ENCODE data around the gene BCAM.
"Not testable (repeated sequence)": the region's sequence is repeated elsewhere in the genome, so short reads cannot be mapped to it uniquely, and the experiment has no call there.

Gene BCAM

DNA sequence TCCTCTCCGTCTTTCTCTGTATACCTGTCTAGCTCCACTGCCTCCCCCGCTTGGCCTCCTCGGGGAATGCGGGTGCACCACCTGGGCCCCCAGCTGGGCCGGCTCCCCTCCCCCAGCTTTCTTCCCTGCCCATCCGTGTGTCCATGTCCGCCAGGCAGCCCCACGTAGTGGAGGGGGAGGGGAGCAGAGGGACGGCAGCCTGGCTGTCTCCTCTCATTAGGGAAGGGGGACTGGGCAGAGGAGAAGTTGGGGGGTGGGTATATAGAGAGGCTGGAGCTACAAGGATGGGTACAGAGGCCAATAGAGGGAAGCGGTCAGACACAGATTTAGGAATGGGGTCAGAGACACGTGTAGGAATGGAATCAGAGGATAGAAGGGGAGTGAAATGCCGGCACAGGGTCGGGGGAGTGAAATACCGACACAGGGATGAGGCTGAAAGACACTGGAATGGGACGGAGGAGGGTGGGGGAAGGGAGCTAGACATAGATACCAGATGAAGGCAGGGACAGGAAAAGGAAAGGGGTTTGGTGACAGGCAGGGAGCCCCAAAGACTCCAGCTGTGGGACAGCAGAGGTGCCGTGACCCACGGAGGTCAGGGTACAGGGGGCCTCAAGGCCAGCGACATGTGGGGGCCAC is 40.0 kb downstream of the BCAM start:
- DNase-seq (ENCODE audit: low spot score): no peak

DNA sequence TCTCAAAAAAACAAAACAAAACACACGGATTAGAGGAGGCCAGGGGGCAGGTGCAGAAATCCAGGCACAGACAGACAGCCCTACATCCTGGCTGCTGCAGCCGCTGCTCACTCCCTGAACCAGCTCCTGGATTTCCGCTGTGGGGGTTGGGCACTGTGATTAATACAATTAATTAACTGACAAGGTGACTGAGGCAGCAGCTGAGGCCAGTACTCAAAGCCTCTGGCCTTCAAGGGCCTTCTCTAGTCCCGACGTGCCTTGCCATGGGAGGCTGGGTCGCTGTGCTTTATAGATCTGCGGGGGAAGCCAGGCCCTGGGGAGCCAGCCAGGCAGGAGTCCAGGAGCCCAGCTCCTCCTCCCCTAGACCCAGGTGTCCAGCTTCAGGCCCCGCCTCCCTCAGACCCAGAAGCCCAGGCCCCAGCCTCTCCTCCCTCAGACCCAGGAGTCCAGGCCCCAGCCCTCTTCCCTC is 41.8 kb downstream of the BCAM start:
- no peak for DNase-seq (ENCODE audit: low spot score)

DNA sequence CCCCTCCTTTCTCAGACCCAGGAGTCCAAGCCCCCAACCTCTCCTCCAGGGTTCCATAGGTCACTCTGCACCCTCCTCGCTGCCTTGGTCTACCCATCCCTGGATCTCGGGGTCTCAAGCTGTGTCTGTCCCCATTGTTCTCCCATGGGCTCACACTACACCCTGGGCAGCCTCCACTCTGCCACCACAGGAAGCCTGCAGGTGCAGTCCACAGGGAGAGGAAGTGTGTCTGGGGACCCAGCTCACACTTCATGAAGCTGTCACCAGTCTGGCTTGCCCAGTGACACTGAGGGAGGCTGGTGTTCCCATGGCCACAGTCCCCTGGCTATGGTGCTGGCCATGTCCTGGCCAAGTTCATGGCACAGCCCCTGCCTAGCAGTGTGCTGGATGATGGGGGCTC is 42.5 kb downstream of the BCAM start:
- DNase-seq (ENCODE audit: low spot score): no peak

DNA sequence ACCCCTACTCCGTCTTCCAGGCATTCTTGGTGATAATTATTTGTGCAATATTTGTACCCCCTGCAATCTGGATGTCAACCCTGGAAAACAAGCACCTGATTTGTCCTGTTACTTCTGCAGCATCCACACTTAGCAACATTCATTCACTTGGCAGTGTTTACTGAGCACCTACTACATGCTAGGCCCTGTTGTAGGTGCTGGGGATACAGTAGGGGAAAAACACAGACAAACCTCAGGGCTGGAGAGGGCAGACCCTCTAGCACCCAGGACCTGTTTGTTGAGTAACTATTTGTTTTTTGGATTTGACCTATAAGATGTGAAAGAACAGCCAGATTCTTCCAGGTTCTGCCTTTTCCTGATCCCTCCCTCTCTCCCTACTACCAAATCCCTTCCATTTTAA is 46.7 kb downstream of the BCAM start:
- DNase-seq (ENCODE audit: low spot score): no peak

DNA sequence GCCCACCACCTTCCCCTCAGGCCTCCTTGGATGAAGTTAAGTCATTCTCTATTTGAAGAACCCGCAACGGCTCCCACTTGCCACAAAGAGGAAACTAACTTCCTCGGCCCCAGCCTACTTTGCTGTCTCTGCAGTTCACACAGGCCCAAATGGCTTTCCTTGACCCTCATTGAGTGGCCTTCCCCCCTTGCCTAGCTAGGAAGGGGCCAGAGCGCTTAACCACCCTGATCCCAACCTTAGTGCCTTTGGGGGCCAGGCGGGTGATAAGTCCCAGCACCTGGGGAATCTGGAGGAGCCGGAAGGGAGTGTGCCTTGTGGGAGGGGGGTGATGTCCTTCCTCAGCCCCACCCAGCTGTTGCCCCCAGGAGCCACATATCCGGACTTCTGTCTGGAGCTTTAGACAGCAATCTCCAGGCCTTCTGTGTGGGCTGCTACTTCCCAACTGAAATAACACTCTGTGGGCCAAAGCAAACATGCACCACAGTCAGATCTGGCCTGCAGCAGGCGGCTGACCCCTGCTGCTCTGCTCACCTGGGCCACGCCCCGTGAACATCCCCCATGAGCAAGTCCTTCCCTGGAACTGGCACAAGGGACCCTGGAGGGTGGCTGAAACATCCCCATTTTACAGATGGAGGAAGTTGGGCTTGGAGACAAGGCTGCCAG is 47.6 kb downstream of the BCAM start:
- DNase-seq (ENCODE audit: low spot score): no peak

DNA sequence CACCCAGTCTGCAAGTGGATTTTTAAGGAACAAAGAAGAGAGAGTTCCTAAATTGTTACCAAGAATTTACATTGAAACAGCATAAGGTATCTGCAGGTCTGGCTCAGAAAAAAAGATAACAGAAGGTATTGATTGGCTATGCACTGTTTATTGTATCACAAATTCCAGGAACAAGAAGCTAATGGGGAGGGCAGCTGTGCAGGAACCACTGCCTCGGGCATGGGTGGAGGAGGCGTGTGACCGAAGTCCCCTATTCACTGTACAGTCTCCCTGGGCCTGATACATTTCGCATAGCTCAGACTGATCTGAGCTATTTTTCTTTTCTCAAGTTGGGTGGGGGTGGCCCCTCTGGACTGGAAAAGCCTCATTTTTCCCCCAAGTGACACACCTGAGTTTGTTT is 48.9 kb downstream of the BCAM start:
- DNase-seq (ENCODE audit: low spot score): no peak

DNA sequence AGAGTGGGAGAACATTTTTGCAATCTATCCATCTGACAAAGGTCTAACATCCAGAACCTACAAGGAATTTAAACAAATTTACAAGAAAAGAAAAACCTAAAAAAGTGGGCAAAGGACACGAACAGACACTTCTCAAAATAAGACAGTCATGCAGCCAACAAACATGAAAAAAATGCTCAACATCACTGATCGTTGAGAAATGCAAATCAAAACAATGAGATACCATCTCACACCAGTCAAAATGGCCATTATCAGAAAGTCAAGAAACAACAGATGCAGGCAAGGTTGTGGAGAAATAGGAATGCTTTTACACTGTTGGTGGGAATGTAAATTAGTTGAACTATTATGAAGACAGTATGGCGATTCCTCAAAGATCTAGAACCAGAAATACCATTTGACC is 52.7 kb downstream of the BCAM start:
- not testable (repeated sequence) for DNase-seq (ENCODE audit: low spot score)

DNA sequence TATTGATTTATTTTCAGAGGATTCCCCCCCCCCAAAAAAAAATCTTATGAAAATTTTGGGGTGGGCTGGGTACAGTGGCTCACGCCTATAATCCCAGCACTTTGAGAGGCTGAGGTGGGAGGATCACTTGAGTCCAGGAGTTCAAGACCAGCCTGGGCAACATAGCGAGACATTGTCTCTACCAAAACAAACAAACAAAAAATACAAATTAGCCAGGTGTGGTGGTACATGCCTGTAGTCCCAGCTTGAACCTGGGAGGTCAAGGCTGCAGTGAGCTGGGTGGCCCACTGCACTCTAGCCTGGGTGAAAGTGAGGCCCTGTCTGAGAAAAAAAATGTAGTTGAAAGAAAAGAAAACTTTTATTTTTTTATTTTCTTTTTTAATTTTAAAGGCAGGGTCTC is 55.1 kb downstream of the BCAM start:
- DNase-seq (ENCODE audit: low spot score): no peak

DNA sequence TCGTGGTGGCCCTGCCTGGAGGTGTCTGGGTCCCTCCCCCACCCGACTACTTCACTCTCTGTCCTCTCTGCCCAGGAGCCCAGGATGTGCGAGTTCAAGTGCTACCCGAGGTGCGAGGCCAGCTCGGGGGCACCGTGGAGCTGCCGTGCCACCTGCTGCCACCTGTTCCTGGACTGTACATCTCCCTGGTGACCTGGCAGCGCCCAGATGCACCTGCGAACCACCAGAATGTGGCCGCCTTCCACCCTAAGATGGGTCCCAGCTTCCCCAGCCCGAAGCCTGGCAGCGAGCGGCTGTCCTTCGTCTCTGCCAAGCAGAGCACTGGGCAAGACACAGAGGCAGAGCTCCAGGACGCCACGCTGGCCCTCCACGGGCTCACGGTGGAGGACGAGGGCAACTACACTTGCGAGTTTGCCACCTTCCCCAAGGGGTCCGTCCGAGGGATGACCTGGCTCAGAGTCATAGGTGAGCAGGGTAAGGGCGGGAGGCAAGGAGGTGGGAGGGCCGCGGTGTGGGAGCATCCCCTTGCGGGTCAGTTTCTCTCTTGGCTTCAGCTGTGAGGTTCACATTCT is 56.4 kb downstream of the BCAM start:
- no peak for DNase-seq (ENCODE audit: low spot score)

DNA sequence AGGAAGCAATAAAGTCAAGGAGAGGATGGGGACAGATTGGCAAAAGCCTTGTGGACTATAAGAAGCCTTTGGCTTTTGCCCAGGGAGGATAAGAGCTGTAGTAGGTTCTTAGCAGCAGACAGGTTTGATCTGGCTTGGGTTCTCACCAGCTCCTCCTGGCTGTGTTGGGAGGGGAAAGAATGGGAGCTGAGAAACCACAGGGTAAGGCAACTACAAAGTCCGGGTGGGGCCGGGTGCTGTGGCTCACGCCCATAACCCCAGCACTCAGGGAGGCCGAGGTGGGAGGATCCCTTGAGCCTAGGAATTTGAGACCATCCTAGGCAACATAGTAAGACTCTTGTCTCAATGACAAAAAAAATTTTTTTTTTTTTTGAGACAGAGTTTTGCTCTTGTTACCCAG is 57.8 kb downstream of the BCAM start:
- no peak for DNase-seq (ENCODE audit: low spot score)

DNA sequence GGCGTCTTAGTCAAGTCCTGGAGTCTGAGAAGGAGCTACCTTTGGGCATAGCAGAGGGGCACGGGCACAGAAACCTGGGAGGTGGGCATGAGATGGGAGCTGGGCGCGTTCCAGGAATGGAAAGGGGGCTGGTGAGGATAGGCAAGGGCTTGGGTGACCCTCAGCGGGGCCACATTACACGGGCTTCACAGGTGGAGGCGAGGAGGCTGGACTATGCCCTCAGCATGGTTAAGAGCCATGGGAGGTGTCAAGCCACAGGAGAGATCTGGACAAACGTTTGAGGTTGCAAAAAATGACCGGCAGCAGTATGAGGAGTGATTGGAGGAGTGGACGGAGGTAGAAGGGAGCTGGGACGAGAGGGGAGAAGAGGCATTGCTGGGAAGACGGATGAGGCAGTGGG is 58.7 kb downstream of the BCAM start:
- no peak for DNase-seq (ENCODE audit: low spot score)

DNA sequence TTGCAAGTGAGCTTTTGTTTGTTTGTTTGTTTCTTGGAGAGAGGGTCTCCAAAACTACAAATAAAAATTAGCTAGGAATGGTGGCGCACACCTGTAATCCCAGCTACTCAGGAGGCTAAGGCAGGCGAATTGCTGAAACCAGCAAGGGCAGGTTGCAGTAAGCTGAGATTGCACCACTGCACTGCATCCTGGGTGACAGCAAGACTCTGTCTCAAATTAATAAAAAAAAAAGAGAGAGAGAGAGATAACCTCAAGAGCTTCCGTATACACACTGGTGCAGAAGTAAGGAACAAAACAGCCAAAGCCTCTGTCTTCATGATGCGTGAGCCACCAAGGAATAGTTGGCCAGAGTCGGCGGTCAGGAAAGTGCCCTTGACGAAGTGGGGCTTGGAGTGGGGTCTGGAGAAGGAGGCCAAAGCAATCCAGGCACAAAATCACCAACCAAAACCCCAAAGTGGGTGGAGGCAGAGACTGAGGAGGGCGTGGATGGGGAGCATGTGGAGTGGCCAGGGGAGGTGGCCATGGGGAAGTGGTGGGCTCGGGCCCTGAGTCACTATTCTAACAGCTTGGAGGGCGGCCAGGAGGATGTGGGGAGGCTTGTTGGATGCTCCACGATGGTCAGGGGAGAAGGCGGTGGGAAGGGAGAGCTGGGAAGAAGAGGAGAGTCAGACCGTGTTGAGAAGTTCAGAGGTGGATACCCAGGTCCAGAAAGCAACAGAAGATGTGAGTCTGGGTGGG is 61.0 kb downstream of the BCAM start:
- DNase-seq (ENCODE audit: low spot score): no peak
